ENCODE measurements around the gene MBD6.
"Not testable (repeated sequence)": the region's sequence is repeated elsewhere in the genome, so short reads cannot be mapped to it uniquely, and the experiment has no call there.

DNA sequence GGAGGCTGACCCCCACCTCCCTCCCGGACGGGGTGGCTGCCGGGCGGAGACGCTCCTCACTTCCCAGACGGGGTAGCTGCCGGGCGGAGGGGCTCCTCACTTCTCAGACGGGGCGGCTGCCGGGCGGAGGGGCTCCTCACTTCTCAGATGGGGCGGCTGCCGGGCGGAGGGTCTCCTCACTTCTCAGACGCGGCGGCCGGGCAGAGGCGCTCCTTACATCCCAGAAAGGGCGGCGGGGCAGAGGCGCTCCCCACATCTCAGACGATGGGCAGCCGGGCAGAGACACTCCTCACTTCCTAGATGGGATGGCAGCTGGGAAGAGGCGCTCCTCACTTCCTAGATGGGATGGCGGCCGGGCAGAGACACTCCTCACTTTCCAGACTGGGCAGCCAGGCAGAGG, 14.8 kb upstream of the MBD6 start:
- TF ChIP-seq EZH2 (IDR thresholded peaks at IDR 0.05; ENCODE audit: low read length); CTCF (optimal IDR thresholded peaks at IDR 0.05 in 1 of 3, IDR thresholded peaks at IDR 0.05 in 1 of 3, conservative IDR thresholded peaks at IDR 0.05 in 1 of 3; ENCODE audit: extremely low read depth in 1 of 3, insufficient read depth in 2 of 3, low read length in 3 of 3): not testable (repeated sequence)

Measured in keratinocyte (primary cell).